Measurements from ENCODE around the gene GBP5.
A peak's percentile ranks its signal among the peaks of the same experiment; 100 is the strongest.
"Not testable (repeated sequence)": the region's sequence is repeated elsewhere in the genome, so short reads cannot be mapped to it uniquely, and the experiment has no call there.

GBP5 gene

GRCh38 chr1:89279011-89279466, 6.4 kb upstream of the GBP5 start:
- no peak for DNase-seq

DNA sequence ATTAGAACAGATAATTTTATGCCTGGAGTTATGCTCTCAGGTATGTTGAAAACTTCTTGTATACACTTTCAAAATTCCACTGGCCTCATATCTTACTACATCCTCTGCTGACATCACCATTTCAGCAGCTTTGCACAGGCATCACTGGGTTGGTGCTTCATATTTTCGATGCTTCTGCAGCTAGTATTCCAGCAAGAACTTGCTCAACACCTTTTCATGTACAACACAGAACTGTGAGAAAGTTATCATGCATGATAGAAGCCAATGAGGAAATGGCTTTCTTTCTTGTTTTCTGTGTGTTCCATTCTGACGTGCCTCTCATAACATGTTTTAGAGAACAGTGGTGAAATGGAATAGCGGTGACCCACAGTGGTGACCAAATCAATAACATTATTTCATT, 5.1 kb upstream of the GBP5 start:
- DNase-seq, result no peak

- no peak for DNase-seq
These were observed 4.0 kb upstream of the GBP5 start for GRCh38 chr1:89276690-89277089.

DNA sequence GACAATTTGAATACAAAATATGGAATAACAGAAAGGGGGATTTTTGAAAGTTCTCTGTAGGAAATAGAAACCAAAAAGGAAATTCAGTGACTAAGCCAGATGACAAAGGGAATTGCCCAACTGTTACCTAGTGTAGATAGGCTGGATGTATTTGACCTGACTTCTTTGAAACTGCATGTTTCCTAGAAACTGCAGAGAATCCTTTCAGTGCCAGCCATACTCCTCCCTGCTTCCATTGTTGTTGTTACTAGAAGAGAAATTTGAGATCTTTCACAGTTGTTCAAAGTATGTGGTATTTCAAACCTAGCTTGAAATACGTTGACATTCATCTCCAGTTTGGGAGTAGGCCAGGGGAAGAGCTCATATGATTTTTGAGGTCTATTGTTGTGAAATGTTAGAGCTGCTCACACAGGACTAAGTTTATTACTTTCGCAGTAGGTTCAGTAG, 1.8 kb upstream of the GBP5 start:
- no peak for DNase-seq

DNA sequence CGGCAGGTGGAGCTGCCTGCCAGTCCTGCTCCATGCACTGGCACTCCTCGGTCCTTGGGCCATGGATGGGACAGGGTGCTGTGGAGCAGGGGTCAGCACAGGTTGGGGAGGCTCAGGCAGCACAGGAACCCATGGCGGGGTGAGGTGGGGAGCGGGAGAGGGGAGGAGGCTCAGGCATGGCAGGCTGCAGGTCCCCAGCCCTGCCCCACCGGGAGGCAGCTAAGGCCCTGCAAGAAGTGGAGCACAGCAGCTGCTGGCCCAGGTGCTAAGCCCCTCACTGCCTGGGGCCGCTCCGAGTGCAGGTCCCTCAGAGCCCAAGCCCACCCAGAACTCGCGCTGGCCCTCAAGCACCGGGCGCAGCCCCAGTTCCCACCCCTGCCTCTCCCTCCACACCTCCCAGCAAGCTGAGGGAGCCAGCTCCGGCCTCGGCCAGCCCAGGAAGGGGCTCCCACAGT, 691 bp upstream of the GBP5 start:
- DNase-seq, result no peak

DNA sequence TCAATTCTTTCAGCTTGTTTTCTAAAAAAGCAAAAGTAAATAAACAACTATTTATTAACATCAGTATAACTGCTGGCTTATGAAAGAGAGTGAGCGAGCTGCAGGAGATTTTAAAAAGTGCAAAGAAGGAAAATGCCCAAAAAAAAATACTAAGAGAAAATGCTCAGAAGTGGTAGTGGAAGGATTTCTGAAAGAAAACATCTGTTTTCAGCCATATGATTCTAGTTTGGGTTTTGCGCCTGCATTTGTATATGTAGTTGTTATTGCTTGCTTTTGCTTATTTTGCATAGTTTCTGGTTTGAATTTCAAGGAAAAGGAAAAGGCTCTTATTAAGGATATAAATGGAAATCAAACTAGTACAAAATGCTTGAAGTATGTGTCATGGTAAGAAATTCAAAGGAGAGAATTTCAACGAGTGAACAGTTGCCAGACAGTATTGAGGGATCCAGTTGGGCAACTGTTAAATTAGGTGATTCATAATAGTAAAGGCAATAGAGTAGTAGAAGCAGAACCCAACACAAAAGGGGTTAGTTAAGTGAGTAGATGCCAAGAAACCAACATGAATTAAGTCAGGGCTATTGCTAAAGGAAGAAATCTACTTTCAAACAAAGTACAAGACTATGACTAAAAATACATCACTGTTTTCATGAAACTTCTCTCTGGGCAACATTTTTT, 1.2 kb downstream of the GBP5 start:
- no peak for DNase-seq

GRCh38 chr1:89270423-89270822, 2.2 kb downstream of the GBP5 start:
- no peak for DNase-seq

DNA sequence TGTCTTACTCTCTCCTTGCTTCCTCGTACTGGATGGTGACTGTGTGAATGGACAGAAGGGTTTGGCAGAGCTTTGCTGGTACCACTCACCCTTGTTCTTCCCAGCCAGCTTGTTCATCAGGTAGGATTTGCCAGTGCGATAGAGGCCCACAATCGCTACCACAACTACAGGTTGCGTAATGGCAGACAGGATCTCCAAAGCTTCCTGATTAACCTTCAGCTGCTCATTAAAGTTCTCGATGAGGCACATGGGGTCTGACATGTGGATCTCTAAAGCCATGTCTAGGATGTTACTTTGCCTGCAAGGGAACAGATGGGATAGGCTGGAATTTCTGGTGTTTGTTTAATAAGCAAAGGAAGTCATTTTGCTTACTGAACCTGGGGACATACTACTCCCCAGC, 3.4 kb downstream of the GBP5 start:
- no peak for DNase-seq

DNA sequence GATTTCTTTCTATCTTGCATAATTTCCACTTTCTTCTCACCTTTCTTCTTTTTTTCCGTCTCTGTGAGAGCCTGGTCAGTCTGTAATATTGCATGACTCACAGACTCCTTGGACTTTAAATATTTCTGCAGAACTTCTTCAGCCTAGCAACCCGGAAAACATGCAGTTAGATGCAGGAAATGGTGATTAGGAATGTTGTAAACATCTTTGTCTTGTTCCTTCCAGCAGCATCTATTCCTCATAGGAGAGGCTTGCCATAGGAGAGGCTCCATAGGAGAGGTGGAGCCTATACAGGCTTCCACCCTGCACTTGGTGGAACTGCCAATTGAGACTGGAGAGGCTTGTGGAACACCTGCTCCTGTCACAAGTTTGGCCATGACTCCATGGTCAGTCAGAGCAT, 10.0 kb downstream of the GBP5 start:
- DNase-seq, result no peak

GRCh38 chr1:89261926-89262515, 10.6 kb downstream of the GBP5 start:
- no peak for DNase-seq

- no peak for DNase-seq
These were observed 11.9 kb downstream of the GBP5 start for GRCh38 chr1:89260566-89261255.

- no peak for DNase-seq
These were observed 12.6 kb downstream of the GBP5 start for GRCh38 chr1:89260042-89260441.

DNA sequence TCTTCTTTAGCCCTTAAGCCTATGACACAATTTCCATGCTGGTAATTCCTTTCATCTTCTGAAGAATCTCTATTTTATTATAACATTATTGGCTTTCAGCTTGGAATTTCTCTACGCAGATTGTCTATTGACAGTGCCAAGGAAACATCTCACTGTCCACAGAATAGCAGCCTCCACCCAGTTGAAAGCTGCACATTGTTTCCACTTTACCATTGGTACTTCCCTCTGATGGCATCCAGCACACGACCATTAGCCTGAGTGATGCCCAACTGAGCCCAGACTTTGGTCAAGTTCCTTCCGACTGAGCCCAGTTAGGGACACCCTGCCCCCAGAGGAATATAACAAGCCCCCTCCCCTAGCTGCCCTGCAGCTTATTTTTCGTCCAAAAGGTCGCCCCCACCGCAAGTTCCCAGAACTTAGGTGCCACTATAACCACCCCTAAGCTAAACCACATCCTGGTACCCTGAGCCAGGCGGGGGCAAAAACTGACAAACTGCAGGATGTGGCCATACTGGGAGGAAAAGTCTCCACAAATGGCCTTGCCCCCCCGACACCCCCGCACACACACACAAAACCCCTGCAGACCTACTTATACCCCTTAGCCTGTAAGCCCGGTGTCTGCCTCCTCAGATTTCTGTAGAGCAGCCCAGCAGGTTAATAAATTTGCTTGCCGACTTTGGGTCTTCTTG, 13.2 kb downstream of the GBP5 start:
- DNase-seq, result no peak

DNA sequence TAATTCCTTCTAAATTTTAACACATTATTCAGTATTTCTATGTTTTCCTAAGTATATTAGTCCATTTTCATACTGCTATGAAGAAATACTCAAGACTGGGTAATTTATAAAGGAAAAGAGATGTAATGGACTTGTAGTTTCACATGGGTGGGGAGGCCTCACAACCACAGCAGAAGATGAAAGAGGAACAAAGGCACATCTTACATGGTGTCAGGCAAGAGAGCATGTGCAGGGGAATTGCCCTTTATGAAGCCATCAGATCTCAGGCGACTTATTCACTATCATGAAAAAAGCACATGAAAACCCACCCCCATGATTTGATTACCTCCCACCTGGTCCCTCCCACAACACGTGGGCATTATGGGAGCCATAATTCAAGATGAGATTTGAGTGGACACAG, 15.6 kb downstream of the GBP5 start:
- no peak for DNase-seq

DNA sequence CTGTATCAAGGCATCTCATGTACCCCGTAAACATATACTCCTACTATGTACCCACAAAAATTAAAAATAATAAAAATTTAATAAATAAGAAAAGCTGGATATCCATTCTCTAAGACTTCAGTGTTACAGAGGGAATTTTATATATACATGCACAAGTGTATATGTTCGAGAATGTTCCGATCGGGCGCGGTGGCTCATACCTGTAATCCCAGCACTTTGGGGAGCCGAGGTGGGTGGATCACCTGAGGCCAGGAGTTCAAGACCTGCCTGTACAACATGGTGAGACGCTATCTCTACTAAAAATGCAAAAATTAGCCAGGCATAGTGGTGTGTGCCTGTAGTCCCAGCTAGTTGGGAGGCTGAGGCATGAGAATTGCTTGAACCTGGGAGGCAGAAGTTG, 17.1 kb downstream of the GBP5 start:
- DNase-seq, result not testable (repeated sequence)

DNA sequence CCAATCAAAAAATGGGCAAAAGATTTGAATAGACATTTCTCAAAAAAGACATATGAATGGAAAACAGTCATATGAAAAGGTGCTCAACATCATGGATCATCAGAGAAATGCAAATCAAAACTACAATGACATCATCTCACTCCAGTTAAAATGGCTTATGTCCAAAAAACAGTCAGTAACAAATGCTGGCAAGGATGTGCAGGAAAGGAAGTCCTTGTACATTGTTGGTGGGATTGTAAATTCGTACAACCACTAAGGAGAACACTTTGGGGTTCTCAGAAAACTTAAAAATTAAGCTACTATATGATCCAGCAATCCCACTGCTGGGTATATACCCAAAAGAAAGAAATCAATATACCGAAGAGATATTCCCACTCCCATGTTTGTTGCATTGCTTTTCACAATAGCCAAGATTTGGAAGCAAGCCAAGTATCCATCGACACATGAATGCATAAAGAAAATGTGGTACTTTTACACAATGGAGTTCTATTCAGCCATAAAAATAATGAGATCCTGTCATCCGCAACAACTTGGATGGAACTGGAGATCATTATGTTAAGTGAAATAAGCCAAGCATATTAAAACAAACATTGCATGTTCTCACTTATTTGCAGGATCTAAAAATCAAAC, 17.9 kb downstream of the GBP5 start:
- DNase-seq, result peak; percentile 31

- DNase-seq, result no peak
These were observed 29.6 kb downstream of the GBP5 start for GRCh38 chr1:89243046-89243445.
